Fibroblast of skin of right quadriceps (primary cell): ENCODE data around the gene C1QL1.

Experiments
- DNase-seq: peaks from one replicate; pipeline ENCODE4 v3.0.0-alpha.2; 2013

The C1QL1 gene

DNA sequence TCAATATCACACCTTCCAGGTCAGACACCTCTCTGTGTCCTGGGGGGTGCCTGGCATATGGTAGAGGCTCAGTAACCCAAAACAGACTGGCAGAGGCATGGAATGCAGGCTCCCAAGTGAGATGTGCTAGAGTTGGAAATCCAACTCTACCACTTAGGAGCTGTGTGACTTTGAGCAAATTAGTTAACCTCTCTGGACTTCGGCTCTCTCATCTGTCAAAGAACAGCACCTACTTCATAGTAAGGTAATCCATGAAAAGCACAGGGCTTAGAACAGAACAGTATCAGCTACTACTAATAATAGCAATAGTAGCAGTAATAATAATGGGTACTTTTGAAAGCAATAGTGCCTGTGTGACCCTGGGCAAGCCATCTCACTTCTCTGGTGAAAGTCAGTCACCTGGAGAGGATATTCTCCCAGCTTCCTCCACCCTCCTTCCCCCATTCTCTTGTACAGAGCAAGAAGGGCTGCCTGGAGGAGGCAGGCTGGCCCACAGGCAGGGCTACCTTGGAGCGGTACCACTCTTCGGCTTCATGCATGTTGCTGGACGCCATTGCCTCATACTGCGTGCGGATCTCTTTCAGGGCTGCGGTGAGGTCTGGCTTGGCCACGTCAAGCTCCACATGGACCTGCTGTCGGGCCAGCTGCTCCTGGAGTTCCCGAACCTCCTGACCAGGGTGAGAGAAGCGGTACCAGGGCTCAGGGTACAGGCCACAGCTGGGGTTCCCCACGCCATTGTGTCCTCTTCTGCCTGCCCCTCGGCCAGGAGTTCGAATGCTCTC lies 55.1 kb downstream of the C1QL1 start:
- DNase-seq = no peak

DNA sequence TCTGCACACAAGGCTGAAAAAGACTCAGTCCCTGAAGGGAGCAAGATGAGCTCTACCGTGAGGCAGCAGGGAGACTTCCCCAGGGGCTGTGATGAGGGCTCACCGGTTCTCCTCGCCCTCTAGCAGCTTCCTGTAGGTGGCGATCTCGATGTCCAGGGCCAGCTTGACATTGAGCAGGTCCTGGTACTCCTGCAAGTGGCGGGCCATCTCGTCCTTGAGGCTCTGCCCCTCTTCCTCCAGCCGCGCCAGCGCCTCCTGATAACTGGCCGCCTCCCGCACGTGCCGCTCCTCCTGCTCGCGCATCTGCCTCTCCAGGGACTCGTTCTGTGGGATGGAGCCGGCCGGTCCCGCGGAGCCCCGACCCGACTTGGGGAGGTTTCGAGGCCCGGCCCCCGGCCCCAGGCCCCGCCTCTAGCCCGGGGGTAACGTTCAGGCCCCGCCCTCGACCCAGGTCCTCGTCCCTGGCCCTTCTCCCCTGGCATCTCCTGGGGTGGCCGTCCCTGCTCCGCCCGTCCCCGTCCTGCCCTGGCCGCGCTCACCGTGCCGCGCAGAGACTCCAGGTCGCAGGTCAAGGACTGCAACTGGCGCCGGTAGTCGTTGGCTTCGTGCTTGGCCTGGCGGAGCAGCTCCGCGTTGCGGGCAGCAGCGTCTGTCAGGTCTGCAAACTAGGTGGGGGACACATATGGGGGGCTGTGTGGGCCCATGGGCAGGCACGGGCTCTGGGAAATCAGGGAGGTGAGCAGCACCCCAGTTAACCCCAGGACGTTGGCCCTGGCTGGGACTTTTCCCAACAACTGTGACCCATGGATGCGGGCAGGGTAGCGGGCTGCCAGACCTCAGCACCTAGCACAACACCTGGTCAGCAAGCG lies 56.7 kb downstream of the C1QL1 start:
- DNase-seq = peak; percentile 42

DNA sequence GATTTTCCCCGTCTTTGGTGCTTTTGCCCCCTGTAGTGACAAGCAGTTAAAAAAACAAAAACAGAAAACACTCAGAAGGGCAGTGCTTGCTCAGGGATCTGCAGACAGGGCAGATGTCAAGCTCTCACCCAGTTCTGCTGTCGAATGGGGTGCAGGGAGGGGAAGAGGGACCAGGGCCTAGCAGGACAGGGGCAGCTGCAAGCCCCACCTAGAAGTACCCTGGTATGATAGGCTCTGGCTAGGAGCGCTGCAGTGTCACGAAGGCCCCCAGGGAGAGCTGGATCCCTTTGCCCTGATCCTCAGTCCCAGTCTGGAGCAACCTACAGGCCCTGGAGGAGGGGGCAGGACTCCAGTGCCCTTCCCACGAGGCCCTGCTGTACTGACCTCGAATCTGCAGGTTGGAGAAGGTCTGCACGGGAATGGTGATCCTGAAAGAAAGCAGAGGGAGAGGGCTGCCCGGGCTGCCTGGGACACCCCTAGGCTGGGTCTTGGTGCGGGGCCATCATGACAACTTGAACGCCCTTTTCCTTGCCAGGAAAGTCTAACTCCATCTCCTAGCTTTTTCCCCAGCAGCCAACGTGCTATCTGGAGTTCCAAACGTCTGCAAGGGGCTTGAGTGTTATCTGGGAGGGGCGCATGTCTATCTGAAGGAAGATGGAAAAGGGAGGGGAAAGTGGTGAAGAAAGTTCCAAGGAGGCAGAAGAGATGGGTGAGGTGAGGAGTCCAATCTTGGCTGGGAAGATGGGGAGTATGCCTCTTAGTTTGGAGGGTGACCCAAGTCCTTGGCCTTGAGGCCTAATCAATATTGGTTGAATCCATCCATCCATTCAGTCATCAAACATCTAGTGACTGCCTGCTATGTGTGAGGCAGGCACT lies 57.6 kb downstream of the C1QL1 start:
- DNase-seq = no peak
